SK-N-SH (cell line): Measurements from ENCODE around the gene SUSD3. TPM values are rescaled to one million over a fixed set of nuclear protein-coding genes. Genes with fewer than 3 reads are reported as not detected.

Source experiments
- CTCF ChIA-PET: fragments of 300-600, 350-600 bp; formaldehyde crosslinking; extraction: SDS; loops from one replicate; lab custom pipeline; 2021; lab: Yijun Ruan, JAX
- POLR2A ChIA-PET: fragments of 350-600 bp; sonication (Branson Sonifier 250); formaldehyde crosslinking; extraction: SDS; loops from one replicate; lab custom pipeline; 2020; ENCODE audit warnings: antibody characterized with exemption, inconsistent platforms; lab: Yijun Ruan, JAX
- DNase-seq: peaks from one replicate; pipeline ENCODE4 v3.0.0; 2012
- H2AFZ ChIP-seq: fragments of 200-600 bp; sonication (generic); 2 replicates; pipeline ENCODE4 v1.8.1; 2016; ENCODE audit warnings: antibody characterized with exemption, mild to moderate bottlenecking, low read depth
- H3F3A ChIP-seq: fragments of 200-600 bp; sonication (generic); replicated peaks from 2 replicates; pipeline ENCODE3; 2016; ENCODE audit warnings: antibody characterized with exemption, mild to moderate bottlenecking; ENCODE audit not compliant: insufficient read depth
- H3K27ac ChIP-seq, 2 experiments: fragments of 200-500 bp in 1 of 2; fragments of 200-600 bp in 1 of 2; sonication (Bioruptor generic) in 1 of 2; sonication (generic), shearing (Covaris generic) in 1 of 2; 2 replicates each; pipeline versions ENCODE4 v1.5.1 to v1.6.1; 2014 to 2016; ENCODE audit warnings: low read depth in 2 of 2, inconsistent platforms in 1 of 2, low read length in 1 of 2, mild to moderate bottlenecking in 1 of 2, mixed read lengths in 1 of 2
- H3K27me3 ChIP-seq: fragments of 200-600 bp; sonication (generic), shearing (Covaris generic); 2 replicates; pipeline ENCODE4 v1.6.1; 2016; ENCODE audit warnings: mixed run types; ENCODE audit not compliant: insufficient read depth
- H3K36me3 ChIP-seq, 2 experiments: fragments of 200-500 bp in 1 of 2; fragments of 200-600 bp in 1 of 2; sonication (Bioruptor generic) in 1 of 2; sonication (generic) in 1 of 2; replicated peaks in 1 of 2; 2 replicates each; pipeline versions ENCODE3 to v1.5.1; 2014 to 2016; ENCODE audit warnings: low read length in 1 of 2, mild to moderate bottlenecking in 1 of 2; ENCODE audit not compliant: insufficient read depth in 2 of 2, control insufficient read depth in 1 of 2
- H3K4me1 ChIP-seq, 2 experiments: fragments of 200-500 bp in 1 of 2; fragments of 200-600 bp in 1 of 2; sonication (Bioruptor generic) in 1 of 2; sonication (generic), shearing (Covaris generic) in 1 of 2; 2 replicates each; pipeline versions ENCODE4 v1.5.1 to v1.6.1; 2014 to 2016; ENCODE audit warnings: low read depth in 1 of 2, low read length in 1 of 2, mixed run types in 1 of 2; ENCODE audit not compliant: insufficient read depth in 2 of 2, control insufficient read depth in 1 of 2
- H3K4me2 ChIP-seq: fragments of 200-600 bp; sonication (generic), shearing (Covaris generic); 2 replicates; pipeline ENCODE4 v1.6.1; 2017; ENCODE audit warnings: mixed run types
- H3K4me3 ChIP-seq, 2 experiments: fragments of 200-500 bp in 1 of 2; fragments of 200-600 bp in 1 of 2; sonication (Bioruptor generic) in 1 of 2; sonication (generic), shearing (Covaris generic) in 1 of 2; 2 replicates each; pipeline versions ENCODE4 v1.5.1 to v1.8.1; 2014 to 2016; ENCODE audit warnings: low read depth in 2 of 2, inconsistent platforms in 1 of 2, low read length in 1 of 2, mild to moderate bottlenecking in 1 of 2, mixed read lengths in 1 of 2, moderate library complexity in 1 of 2
- H3K79me2 ChIP-seq: fragments of 200-600 bp; sonication (generic); 2 replicates; pipeline ENCODE4 v1.8.1; 2017; ENCODE audit warnings: mild to moderate bottlenecking; ENCODE audit not compliant: insufficient read depth
- H3K9ac ChIP-seq: fragments of 200-600 bp; sonication (generic); 2 replicates; pipeline ENCODE4 v1.6.1; 2017; ENCODE audit warnings: mixed run types
- H3K9me2 ChIP-seq: fragments of 200-600 bp; sonication (generic); 2 replicates; pipeline ENCODE4 v1.6.1; 2017; ENCODE audit warnings: mixed run types
- H3K9me3 ChIP-seq: fragments of 200-600 bp; sonication (generic); 2 replicates; pipeline ENCODE4 v1.6.1; 2017; ENCODE audit warnings: mixed run types, mild to moderate bottlenecking, moderate library complexity
- H4K20me1 ChIP-seq: fragments of 200-600 bp; sonication (generic); 2 replicates; pipeline ENCODE4 v1.6.1; 2017; ENCODE audit warnings: mild to moderate bottlenecking, mixed run types; ENCODE audit not compliant: insufficient read depth
- CHD2 ChIP-seq: fragments of 150-350 bp; IDR thresholded peaks from 2 replicates; pipeline ENCODE4 v1.6.1; 2018; ENCODE audit warnings: low read length; ENCODE audit not compliant: partially characterized antibody
- ELF1 ChIP-seq: IDR thresholded peaks from 2 replicates; pipeline ENCODE4 v1.4.0; 2012
- FOSL2 ChIP-seq: IDR thresholded peaks from 2 replicates; pipeline ENCODE4 v1.4.0; 2012; ENCODE audit warnings: low read depth, mild to moderate bottlenecking, moderate library complexity, borderline replicate concordance
- FOXM1 ChIP-seq: IDR thresholded peaks from 2 replicates; pipeline ENCODE4 v1.4.0; 2012; ENCODE audit warnings: low read depth, mild to moderate bottlenecking
- MEF2A ChIP-seq: IDR thresholded peaks from 2 replicates; pipeline ENCODE4 v1.4.0; 2012; ENCODE audit warnings: low read depth, borderline replicate concordance
- NRF1 ChIP-seq: IDR thresholded peaks from 2 replicates; pipeline ENCODE4 v1.6.1; 2012; ENCODE audit warnings: low read depth, mild to moderate bottlenecking, low read length
- POLR2AphosphoS5 ChIP-seq: IDR thresholded peaks from 2 replicates; pipeline ENCODE4 v1.6.1; 2012; ENCODE audit warnings: low read depth, low read length
- RAD21 ChIP-seq: IDR thresholded peaks from 2 replicates; pipeline ENCODE4 v1.6.1; 2012; ENCODE audit warnings: mild to moderate bottlenecking, low read length
- RFX5 ChIP-seq: IDR thresholded peaks from 2 replicates; pipeline ENCODE4 v1.6.1; 2012; ENCODE audit warnings: mild to moderate bottlenecking, improper control_type of control experiment, low read length
- SIN3A ChIP-seq: IDR thresholded peaks from 2 replicates; pipeline ENCODE4 v1.6.1; 2012; ENCODE audit warnings: low read depth, mild to moderate bottlenecking, low read length, moderate library complexity, borderline replicate concordance
- TEAD4 ChIP-seq: IDR thresholded peaks from 2 replicates; pipeline ENCODE4 v1.4.0; 2012; ENCODE audit warnings: mild to moderate bottlenecking, borderline replicate concordance; ENCODE audit not compliant: insufficient read depth
- USF2 ChIP-seq: fragments of 150-350 bp; IDR thresholded peaks from 2 replicates; pipeline ENCODE4 v1.6.1; 2017; ENCODE audit warnings: antibody characterized with exemption, low read length, low read depth, borderline replicate concordance
- ZBTB33 ChIP-seq: IDR thresholded peaks from 2 replicates; pipeline ENCODE4 v1.4.0; 2012; ENCODE audit warnings: low read depth, borderline replicate concordance
- WGBS: methylation state at CpG from one replicate; pipeline ENCODE4 v1.1.6; 2017; ENCODE audit warnings: low lambda C conversion rate; 5-methylcytosine and 5-hydroxymethylcytosine counted together
- polyA plus RNA-seq, 3 experiments: library from polyadenylated mRNA; depleted of rRNA; stranded (reverse); fragments of >200 nt; gene quantifications; 2 replicates each; pipeline ENCODE4 v1.2.3, GENCODE V29; 2012
- TF ChIP-seq, protein P1 (sequence below): fragments of 150-350 bp; IDR thresholded peaks from 2 replicates; pipeline ENCODE4 v1.6.1; 2016; ENCODE audit warnings: mild to moderate bottlenecking, low read depth, low read length
- TF ChIP-seq, protein P2 (sequence below): fragments of 200-600 bp; sonication (generic); IDR thresholded peaks from 2 replicates; pipeline ENCODE4 v1.6.1; 2017; ENCODE audit warnings: antibody characterized with exemption, mild to moderate bottlenecking, moderate library complexity
- TF ChIP-seq, protein P3 (sequence below): IDR thresholded peaks from 2 replicates; pipeline ENCODE4; 2012

The SUSD3 gene
- polyA plus RNA-seq, 1 of the 3 experiments (the other 2 are of a cell fraction): 0.49 TPM

DNA sequence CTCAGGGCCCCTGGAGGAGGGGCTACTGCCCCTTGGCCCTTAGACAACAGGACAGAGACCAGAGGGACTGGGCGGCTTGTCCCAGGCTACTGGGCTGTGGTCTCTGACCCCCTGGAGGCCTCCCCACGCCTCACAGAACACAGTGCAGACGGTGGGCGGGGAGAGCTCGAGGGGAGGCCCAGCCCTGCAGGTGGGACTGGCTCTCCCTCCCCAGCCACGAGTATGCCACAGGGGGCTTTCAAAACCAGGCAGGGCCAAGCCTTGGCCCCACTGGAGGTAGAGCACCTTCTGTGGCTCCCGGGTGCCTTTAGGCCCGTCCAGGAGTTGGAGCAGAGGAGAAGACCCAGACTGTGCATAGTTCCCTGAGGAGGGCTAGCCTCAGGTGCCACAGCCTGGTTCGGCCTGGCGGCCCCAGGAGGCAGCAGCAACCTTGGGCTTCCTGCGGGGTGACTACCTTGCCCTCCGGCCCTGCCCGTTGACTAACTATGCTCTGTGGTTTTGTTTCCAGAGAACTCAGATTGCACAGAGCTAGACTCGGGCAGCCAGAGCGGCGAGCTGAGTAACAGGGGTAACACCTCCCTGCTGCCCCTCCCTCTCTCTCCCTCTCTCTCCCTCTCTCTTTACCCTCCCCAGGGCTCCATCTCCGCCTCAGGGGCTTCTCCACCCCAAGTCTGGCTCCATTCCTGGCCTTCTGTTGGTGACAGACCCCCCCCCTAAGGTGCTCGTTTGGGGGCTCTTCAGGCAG, 53.0 kb downstream of the SUSD3 start:
- CTCF ChIA-PET: no interaction called here
- no peak overlapping the region for H3K4me3 ChIP-seq
- peaks cover 16% of the 10 kb centered on the region for H4K20me1 ChIP-seq
- no peaks in the 10 kb centered on the region for H3K27me3 ChIP-seq
- no peaks in the 10 kb centered on the region for H3K9me2 ChIP-seq
- WGBS: 94% methylated on average over 9 of the region's 18 CpGs
- H2AFZ ChIP-seq: no peak overlapping the region
- POLR2A ChIA-PET: no interaction called here
- H3K9me3 ChIP-seq: no peaks in the 10 kb centered on the region
- H3K36me3 ChIP-seq: peaks cover 0 to 40% of the 10 kb centered on the region in 2 experiments
- TF ChIP-seq, protein P1, sequence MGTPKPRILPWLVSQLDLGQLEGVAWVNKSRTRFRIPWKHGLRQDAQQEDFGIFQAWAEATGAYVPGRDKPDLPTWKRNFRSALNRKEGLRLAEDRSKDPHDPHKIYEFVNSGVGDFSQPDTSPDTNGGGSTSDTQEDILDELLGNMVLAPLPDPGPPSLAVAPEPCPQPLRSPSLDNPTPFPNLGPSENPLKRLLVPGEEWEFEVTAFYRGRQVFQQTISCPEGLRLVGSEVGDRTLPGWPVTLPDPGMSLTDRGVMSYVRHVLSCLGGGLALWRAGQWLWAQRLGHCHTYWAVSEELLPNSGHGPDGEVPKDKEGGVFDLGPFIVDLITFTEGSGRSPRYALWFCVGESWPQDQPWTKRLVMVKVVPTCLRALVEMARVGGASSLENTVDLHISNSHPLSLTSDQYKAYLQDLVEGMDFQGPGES: no peak
- TF ChIP-seq, protein P2, sequence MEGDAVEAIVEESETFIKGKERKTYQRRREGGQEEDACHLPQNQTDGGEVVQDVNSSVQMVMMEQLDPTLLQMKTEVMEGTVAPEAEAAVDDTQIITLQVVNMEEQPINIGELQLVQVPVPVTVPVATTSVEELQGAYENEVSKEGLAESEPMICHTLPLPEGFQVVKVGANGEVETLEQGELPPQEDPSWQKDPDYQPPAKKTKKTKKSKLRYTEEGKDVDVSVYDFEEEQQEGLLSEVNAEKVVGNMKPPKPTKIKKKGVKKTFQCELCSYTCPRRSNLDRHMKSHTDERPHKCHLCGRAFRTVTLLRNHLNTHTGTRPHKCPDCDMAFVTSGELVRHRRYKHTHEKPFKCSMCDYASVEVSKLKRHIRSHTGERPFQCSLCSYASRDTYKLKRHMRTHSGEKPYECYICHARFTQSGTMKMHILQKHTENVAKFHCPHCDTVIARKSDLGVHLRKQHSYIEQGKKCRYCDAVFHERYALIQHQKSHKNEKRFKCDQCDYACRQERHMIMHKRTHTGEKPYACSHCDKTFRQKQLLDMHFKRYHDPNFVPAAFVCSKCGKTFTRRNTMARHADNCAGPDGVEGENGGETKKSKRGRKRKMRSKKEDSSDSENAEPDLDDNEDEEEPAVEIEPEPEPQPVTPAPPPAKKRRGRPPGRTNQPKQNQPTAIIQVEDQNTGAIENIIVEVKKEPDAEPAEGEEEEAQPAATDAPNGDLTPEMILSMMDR: no peak
- TF ChIP-seq RAD21 (no peak), ZBTB33 (no peak), MEF2A (no peak), FOSL2 (no peak), ELF1 (no peak), CHD2 (no peak), RFX5 (no peak), TEAD4 (no peak), POLR2AphosphoS5 (no peak), SIN3A (no peak), NRF1 (no peak), USF2 (no peak), FOXM1 (no peak)
- TF ChIP-seq, protein P3, sequence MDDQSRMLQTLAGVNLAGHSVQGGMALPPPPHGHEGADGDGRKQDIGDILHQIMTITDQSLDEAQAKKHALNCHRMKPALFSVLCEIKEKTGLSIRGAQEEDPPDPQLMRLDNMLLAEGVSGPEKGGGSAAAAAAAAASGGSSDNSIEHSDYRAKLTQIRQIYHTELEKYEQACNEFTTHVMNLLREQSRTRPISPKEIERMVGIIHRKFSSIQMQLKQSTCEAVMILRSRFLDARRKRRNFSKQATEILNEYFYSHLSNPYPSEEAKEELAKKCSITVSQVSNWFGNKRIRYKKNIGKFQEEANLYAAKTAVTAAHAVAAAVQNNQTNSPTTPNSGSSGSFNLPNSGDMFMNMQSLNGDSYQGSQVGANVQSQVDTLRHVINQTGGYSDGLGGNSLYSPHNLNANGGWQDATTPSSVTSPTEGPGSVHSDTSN: no peak
- H3F3A ChIP-seq: no peaks in the 10 kb centered on the region
- no peak overlapping the region; a peak in 1 of 4 replicates for H3K27ac ChIP-seq
- no peak overlapping the region for H3K9ac ChIP-seq
- DNase-seq: no peak
- peaks cover 0 to 9% of the 10 kb centered on the region in 2 experiments; a peak in 1 of 4 replicates for H3K4me1 ChIP-seq
- H3K79me2 ChIP-seq: peaks cover 20% of the 10 kb centered on the region
- no peak overlapping the region for H3K4me2 ChIP-seq
